ENCODE data around the gene HMCES.

Gene HMCES

DNA sequence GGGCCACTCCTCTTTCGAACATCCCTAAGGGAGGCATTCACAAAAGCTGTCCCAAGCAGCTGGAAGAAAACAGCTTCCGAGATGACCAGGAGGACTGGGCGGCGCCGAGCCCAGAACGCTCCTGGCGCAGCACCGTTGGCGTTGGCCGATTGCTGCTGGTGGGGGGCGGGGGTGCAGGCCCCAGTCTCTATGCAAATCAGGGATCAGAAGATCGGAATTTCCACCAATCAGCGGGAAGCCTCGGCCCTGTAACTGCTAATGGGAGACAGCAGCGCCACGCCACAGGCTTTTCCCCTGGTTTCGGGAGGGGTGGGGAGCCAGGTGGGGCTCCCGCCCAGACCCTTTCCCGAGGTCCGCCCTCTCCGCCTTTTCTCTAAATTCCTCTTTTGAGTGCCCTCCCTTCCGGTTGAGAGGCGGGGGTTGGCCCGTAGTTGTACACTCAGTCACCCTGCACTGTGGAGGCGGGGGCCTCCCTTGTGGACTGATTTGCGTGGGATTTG is 27.0 kb downstream of the HMCES start:
- DNase-seq, result peak; percentile 19 to 59

GRCh38 chr3:129308636-129309035 is 30.0 kb downstream of the HMCES start:
- no peak for DNase-seq

DNA sequence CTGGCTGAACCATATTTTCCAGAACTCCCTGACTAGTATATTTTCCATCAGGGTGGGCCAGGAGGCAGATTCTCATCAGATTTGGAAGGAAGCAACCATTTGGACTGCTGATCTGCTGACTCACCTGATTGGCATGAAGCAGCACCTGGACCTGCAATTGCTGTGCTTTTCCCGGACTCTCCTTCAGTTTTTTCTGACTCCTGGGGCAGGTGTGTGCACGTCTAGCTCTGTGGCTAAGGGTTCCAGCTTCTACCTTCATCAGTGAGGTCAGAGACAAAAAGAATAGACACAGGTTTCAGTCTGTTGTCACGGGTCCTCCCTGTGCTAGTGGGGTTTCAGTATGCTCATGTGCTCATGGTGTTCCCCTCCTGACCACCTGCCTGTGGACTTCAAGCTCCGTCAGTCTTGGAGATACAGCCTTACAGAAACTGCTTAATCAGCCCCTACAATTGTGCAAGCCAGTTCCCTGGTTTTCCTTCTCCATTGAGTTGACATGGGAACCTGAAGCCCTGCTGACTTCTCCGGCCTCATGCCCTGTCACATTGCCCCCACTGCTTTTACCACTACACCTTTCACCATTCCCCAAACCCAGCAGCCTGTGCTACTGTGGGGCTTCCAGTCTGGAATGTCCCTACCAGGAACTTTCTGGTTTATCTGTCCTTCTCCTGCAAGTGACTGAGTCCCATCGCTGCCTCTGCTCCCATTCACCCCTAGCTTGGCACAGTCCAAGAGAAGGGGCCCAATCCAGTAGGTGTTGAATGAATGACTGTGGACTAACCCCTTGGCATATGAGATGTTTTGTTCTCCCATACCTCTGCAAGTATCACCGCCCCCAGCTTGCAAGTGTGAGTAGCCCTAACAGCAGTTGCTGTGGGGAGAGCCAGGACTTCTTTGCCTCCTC is 31.7 kb downstream of the HMCES start:
- no peak for DNase-seq

DNA sequence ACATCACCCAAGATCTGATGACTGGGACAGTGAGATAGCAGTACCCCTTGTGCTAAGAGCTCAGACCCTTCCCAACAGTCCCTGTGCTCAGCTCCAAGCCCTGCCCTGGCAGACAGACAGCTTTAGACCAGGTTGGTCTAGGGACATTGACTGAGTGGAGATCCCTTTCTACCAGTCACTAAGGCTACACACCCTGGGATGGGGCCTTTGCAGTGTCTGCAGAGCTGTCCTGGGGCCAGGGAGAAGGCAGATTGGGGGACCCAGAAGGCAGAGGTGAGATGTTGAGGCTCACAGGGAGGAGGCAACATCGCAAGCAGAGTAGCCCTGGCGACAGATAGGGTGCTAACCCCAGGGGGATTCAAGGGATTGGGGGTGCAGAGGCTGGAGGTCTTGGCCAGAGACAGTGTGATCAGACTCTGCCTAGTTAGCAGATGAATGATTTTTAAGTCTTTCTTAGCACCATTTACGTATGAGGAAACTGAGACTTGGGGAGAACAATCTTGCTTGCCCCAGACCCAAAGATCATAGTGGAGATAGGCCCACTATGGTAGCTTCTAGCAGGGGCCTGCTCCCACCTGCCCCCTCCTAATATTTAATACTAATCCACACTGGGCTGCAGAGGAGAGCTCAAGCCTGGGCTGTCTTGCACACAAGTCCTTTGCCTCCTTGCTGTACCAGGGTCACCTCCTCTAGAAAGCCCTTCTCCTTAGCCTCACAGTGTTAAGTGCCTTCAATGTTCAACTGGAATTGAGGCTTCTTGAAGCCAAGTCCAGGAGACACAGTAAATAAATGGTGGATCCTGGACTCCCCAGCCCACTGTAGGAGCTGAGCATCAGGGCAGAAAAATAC is 32.6 kb downstream of the HMCES start:
- no peak for DNase-seq

GRCh38 chr3:129312021-129312639 is 33.5 kb downstream of the HMCES start:
- no peak for DNase-seq

DNA sequence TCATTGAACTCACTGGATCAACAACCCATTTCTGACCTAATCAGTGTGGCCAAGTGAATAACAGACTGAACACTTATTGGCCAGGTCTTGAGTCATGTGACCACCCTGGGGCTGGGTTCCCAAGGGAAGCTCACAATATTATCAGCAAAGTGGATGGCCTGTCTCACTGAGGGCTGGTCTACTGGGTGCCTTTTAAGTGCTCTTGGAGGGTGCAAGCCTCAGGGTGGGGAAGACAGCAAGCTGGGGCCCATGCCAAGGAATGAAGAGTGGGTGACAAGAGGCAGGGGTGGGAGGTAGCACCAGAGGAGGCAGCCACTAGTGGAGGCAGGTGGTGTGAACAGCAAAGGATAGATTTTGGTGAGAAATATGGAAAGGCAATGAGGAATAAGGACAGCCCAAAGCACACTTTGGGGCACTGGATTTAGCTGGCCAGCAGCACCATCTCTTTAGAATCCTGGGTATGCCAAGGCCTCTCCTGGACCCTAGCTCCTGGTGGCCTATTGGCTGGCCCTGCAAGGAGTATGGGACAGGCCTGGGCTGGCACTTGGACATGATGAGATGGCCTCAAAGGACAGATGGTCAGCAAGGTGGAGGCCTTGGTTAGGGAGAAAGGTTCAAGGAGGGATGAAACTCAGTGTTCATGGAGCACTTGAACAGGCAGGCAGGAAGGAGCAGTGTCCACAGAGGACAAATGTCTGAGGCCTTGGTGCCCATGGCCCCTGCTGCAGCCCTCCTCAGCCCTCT is 34.2 kb downstream of the HMCES start:
- DNase-seq, result no peak

DNA sequence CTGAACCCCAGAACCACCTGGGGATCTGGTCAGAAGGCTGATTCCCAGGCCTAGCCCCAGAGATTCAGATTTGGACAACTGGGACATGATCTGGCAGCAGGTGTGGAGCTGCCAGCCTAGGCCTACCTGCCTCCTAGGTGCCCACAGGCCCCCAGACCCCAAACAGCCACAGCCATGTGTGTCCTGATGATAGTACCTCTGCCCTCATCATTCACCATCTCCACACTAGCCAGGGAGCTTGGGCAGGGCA is 34.7 kb downstream of the HMCES start:
- DNase-seq, result no peak

DNA sequence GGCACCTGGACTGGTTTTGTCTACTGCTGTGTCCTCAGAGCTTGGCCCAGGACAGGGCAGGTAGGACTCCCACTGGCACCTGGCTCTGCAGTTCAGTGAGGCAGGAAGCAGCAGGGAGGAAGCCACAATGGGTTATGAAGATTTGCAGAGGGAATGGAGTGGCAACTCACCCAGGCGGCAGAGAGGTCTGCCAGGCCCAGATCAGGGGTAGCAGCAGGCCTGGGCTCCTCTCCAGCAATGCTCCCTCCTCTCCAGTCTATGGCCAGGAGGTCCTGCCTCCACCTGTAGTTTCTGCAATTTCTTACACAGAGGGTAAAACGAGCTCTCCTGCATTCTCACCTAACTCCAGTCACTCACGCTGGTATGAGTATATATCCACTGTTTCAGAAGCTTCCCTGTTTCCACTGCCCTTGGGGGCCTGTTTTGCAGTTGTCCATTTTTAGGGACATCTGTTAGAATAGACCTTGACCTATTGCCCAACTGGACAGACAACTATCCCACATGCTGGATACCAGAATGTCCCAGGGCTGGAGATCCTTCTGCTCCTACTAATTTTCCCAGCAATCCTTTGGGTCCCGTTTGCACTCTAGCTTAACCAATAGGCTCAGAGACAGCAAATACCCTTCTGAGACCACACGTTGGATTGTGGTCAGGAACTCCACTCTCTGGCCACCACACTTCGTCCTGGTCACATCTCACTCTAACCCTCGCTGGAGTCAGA is 35.2 kb downstream of the HMCES start:
- no peak for DNase-seq

DNA sequence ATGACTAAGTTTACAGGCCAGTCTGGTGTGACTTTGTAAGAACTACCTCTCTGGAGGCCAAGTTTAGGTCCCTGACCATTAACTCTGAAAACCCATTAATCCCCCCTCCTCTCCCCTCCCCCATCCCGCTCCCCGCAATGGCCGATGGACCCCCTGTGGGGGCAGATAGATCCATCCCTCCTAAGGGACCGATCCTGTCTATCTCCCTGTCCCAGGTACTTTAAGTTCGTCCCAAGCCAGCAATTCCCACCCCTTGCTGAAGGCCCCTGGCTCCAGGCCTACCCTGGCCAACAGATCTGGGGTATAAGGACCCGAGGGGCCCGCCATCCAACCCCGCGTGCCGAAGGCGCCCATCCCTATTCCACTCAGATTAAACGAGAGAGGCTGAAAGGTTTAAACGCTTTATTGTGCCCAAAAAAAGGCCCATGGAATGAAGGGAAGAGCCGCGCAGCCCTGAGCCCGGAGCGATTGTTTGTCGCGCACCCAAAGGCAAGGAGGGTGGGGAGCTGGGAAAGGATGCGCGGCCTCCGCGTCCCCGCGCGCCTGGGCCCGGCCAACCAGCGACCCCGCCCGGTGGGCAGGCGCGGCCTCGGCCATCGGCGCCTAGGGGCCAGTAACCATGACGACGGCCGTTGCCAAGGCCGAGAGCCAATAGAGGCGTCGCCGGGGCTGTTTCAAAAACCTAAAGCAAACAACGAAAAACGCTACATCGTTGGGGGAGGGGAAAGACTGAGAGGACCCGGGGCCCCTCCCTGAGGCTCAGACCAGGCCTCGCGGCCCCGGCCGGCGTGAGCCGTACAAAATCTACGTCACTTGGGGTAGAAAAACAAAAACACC is 35.9 kb downstream of the HMCES start:
- peak; percentile 79 to 82 for DNase-seq

- no peak for DNase-seq
These were observed 36.7 kb downstream of the HMCES start for GRCh38 chr3:129315223-129315997.

DNA sequence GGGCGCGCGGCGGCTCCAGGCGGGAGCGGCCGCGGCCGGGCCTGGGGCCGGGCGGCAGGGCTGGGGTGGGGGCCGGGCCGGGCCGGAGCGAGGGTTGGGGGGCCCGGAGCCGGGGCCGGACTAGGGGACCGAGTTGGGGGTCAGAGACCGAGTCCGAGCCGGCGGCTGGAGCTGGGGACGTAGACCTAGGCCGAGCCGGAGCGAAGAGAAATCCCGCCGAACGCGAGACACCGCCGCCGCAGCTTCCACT is 37.3 kb downstream of the HMCES start:
- no peak for DNase-seq

DNA sequence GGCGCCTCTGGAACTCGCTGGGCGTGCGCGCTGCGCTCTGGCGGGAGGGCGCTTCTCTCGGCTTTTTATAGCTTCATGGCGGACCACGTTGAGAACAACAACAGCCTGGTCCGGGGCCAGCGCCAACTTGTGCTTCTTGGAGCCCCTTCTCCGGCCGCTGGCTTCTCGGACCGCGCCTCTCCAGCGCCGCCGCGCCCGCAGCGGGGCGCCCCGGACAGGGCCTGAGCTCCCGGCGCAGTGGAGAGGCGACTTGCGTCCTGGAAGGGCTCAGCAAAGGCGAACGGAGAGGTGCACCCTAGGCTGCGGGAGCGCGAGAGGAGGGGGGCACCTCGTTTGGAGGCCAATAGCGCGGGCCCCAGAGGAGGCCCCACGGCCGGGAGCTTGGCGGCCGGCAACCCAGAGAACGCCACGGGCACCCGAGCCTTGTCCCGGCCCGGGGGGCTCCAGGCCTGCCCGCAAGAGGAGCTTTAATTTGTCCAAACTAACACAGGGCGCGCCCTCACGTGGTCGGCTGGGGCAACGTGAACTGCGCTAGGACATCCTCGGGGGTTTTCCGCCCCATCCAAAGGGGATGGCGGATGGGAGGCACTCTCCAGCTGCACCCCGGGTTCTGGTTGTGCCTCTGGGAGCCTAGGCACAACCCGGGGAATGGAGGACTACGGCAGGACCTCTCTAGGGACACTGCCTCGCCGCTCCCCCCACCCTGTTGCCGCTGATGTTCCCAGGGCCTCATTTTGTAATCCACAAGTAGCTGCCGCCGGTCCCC is 37.8 kb downstream of the HMCES start:
- DNase-seq, result peak; percentile 67 to 87

DNA sequence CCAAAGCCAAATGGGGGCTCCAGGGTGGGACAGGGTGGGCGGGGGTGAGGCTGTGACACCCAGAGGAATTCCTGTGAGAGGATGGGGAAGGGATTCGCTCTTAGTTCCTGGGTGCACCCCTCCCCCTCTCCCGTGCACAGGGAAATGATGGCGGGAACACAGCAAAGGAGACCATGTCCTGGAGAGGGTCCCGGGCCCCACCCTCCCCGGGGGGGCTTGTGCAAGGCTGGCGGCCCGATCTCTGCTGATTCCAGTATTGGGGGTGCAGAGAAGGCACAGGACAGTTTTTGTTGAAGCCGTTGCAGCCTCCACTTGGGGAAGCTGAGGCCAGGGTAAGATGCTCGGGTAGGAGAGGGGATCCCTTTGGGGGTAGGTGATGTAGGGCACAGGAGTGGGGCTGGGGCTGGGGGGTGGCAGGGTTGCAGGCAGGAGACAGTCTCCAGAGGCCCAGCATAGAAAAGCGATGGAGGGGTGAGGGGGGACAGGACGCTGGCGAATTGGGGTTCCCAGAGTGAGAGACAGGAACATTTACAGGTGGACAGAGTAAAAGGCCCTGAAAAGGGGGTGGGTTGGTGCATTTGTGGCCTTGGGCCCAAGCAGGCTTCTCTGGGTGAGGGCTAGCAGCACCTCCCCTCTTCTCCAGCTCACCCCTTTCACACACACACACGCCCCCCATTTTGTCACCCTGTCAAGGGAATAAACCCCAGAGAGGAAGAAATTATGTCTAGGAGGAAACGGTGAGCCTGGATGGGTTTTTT is 38.5 kb downstream of the HMCES start:
- DNase-seq, result peak in 1 of 2 donors; percentile 48

GRCh38 chr3:129317848-129318247 is 39.2 kb downstream of the HMCES start:
- DNase-seq, result no peak

DNA sequence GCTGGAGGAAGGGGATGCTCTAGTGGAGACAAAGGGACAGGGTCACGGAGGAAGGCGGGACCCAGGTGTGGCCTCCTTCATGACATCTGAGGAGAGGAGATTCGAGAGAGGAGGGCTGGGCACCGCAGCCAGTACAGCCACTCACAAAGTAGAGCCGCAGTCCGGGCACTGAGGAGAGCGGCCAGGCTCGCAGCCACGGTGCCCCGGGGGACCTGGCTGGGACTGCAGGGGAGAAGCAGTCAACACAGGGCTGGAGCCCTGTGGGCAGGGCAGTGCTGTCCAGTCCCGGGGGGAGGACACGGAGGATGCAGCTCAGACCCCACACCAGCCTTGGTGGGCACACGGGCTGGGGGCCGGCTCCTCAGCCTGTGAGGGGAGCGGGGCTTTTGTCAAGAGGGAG is 40.3 kb downstream of the HMCES start:
- no peak for DNase-seq

- no peak for DNase-seq
These were observed 41.6 kb downstream of the HMCES start for GRCh38 chr3:129320261-129320660.

GRCh38 chr3:129320825-129321487 is 42.3 kb downstream of the HMCES start:
- DNase-seq, result no peak

DNA sequence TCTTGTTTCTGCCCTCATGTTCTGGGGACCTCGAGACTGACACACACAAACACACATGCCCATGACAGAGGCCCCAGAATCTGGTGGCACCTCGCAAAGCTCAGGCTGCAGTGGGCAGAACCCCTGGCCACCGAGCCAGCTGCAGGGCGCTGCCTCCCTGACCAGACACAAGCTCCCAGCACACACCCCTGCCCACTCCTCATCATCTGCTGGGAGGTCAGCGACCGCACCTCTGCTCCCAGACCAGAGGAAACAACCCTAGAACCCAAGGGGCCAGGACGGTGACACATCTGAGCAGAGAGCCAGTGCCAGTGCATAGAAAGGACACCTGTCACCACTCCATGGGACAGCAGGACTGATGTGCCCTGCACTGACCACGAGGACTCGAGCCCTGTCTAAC is 43.2 kb downstream of the HMCES start:
- DNase-seq, result no peak
